GM23338 (cell line): ENCODE measurements around the gene FBXL20. TPM values are rescaled to one million over a fixed set of nuclear protein-coding genes. Genes with fewer than 3 reads are reported as not detected.
A peak's percentile ranks its signal among the peaks of the same experiment; 100 is the strongest.

Experiments used
- ATAC-seq: fragments of 200-7000 bp; cut with Tn5 transposase; 3 replicates; pipeline ENCODE4 v1.9.1; 2020
- DNase-seq: peaks from one replicate; pipeline ENCODE4 v3.0.0-alpha.2; 2015; ENCODE audit warnings: low spot score
- H2AFZ ChIP-seq: fragments of 200-600 bp; sonication (generic); 2 replicates; pipeline ENCODE4 v1.8.0; 2016; ENCODE audit warnings: antibody characterized with exemption, mild to moderate bottlenecking, moderate library complexity
- H3F3A ChIP-seq: fragments of 200-600 bp; sonication (generic); replicated peaks from 2 replicates; pipeline ENCODE4 v1.8.0; 2017; ENCODE audit warnings: antibody characterized with exemption, mixed run types, low read depth
- H3K27ac ChIP-seq: fragments of 200-600 bp; sonication (generic); 2 replicates; pipeline ENCODE4 v1.6.1; 2016; ENCODE audit warnings: low read depth
- H3K27me3 ChIP-seq: fragments of 200-600 bp; sonication (generic); 2 replicates; pipeline ENCODE4 v1.8.0; 2016; ENCODE audit warnings: mild to moderate bottlenecking, mixed run types, moderate library complexity; ENCODE audit not compliant: insufficient read depth
- H3K36me3 ChIP-seq: fragments of 200-600 bp; sonication (generic); 2 replicates; pipeline ENCODE4 v1.8.0; 2016; ENCODE audit warnings: mild to moderate bottlenecking; ENCODE audit not compliant: insufficient read depth
- H3K4me1 ChIP-seq: fragments of 200-600 bp; sonication (generic); 2 replicates; pipeline ENCODE4 v1.8.0; 2016; ENCODE audit warnings: mild to moderate bottlenecking, moderate library complexity; ENCODE audit not compliant: insufficient read depth
- H3K4me2 ChIP-seq: fragments of 200-600 bp; sonication (generic); 2 replicates; pipeline ENCODE4 v1.7.1; 2017; ENCODE audit warnings: mixed run types
- H3K4me3 ChIP-seq: fragments of 200-600 bp; sonication (generic); 2 replicates; pipeline ENCODE4 v1.6.1; 2016; ENCODE audit warnings: mixed run types
- H3K79me2 ChIP-seq: fragments of 200-600 bp; sonication (generic); replicated peaks from 2 replicates; pipeline ENCODE4 v1.8.0; 2017; ENCODE audit warnings: mild to moderate bottlenecking; ENCODE audit not compliant: insufficient read depth
- H3K9me2 ChIP-seq: fragments of 200-600 bp; sonication (generic); 2 replicates; pipeline ENCODE4 v1.8.0; 2017; ENCODE audit not compliant: insufficient read depth
- H4K20me1 ChIP-seq: fragments of 200-600 bp; sonication (generic); replicated peaks from 2 replicates; pipeline ENCODE4 v1.8.0; 2017; ENCODE audit warnings: mild to moderate bottlenecking; ENCODE audit not compliant: insufficient read depth
- H3K27ac Mint-ChIP-seq: 2 replicates; pipeline ENCODE4 v1.8.0; 2020; ENCODE audit warnings: inconsistent platforms, mild to moderate bottlenecking, moderate library complexity, mixed read lengths
- H3K27me3 Mint-ChIP-seq: 3 replicates; pipeline ENCODE4 v1.8.0; 2022; ENCODE audit warnings: low read depth, mild to moderate bottlenecking, moderate library complexity, mixed read lengths, inconsistent platforms; ENCODE audit not compliant: insufficient read depth, poor library complexity
- H3K36me3 Mint-ChIP-seq: 3 replicates; pipeline ENCODE4 v1.8.0; 2021; ENCODE audit warnings: low read depth, mild to moderate bottlenecking, inconsistent platforms, moderate library complexity, mixed read lengths
- H3K4me1 Mint-ChIP-seq: 3 replicates; pipeline ENCODE4 v1.8.0; 2020; ENCODE audit warnings: mild to moderate bottlenecking, inconsistent platforms, mixed read lengths
- H3K4me3 Mint-ChIP-seq: 3 replicates; pipeline ENCODE4 v1.8.0; 2021; ENCODE audit warnings: moderate library complexity, mild to moderate bottlenecking, inconsistent platforms, mixed read lengths
- H3K9me3 Mint-ChIP-seq: 3 replicates; pipeline ENCODE4 v1.8.0; 2020; ENCODE audit warnings: moderate library complexity, mild to moderate bottlenecking, inconsistent platforms, mixed read lengths
- EZH2phosphoT487 ChIP-seq: fragments of 200-600 bp; sonication (generic); IDR thresholded peaks from one replicate; pipeline ENCODE4 v1.8.1; 2018; ENCODE audit warnings: antibody characterized with exemption; ENCODE audit not compliant: unreplicated experiment
- JUNB ChIP-seq: IDR thresholded peaks from one replicate; pipeline ENCODE4 v1.6.1; 2016; ENCODE audit warnings: antibody characterized with exemption; ENCODE audit not compliant: unreplicated experiment
- NANOG ChIP-seq: IDR thresholded peaks from 2 replicates; pipeline ENCODE4 v1.6.1; 2016; ENCODE audit warnings: antibody characterized with exemption, borderline replicate concordance
- POLR2AphosphoS5 ChIP-seq: IDR thresholded peaks from 2 replicates; pipeline ENCODE4 v1.6.1; 2016; ENCODE audit warnings: antibody characterized with exemption, low read depth
- STAT1 ChIP-seq: IDR thresholded peaks from one replicate; pipeline ENCODE4 v1.6.1; 2016; ENCODE audit warnings: antibody characterized with exemption; ENCODE audit not compliant: unreplicated experiment
- ZNF331 ChIP-seq: fragments of 250-450 bp; sonication (Bioruptor Pico); IDR thresholded peaks from 2 replicates; pipeline ENCODE4 v1.5.0; 2020; ENCODE audit warnings: low read depth, mild to moderate bottlenecking, moderate library complexity
- polyA plus RNA-seq: library from polyadenylated mRNA; unstranded; fragments of >200 nt; fragmentation: Nextera tagmentation; extraction: Ambion mirVana; gene quantifications from 2 replicates; pipeline ENCODE4 v1.2.1, GENCODE V29; 2016
- total RNA-seq: library from RNA; depleted of rRNA; stranded (reverse); fragments of >200 nt; shearing (Covaris generic); gene quantifications from 2 replicates; pipeline ENCODE4 v1.2.3, GENCODE V29; 2014
- TF ChIP-seq, protein P1 (sequence below): IDR thresholded peaks from 2 replicates; pipeline ENCODE4 v1.6.1; 2016; ENCODE audit warnings: antibody characterized with exemption
- TF ChIP-seq, protein P2 (sequence below), 2 experiments: fragments of 200-600 bp in 1 of 2; sonication (generic) in 1 of 2; conservative IDR thresholded peaks; 2 replicates each; pipeline versions ENCODE4 v1.5.1 to v1.6.1; 2016 to 2017; ENCODE audit warnings: antibody characterized with exemption in 2 of 2, low read depth in 2 of 2, mild to moderate bottlenecking in 2 of 2, moderate library complexity in 1 of 2

The FBXL20 gene
- total and polyA plus RNA-seq, 2 experiments from 2014 or later = 2.9 to 6.9 TPM

DNA sequence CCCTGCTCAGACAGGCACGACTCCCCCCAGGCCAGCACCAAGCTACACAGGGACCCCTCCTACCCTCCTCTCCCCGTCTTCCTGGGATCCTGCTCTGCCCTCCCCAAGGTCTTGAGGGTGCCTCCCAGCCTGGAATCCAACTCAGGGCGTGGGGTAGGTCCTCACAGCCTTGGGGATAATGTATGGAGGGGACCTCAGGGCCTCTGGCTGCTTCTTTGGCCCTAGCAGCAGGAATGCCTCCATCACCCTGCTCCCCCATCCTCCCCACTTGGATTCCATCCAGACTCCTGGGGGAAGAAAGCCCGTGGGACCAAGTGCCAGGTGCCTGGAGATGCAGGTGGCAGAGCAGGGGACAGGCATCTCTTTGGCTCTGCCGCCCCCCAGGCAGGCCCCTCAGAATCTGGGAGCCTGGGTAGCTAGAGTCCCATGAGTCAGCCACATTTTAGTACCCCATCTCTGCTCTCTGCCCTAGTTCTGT, 164.9 kb downstream of the FBXL20 start:
- H3K36me3 Mint-ChIP-seq = no peaks in the 10 kb centered on the region
- TF ChIP-seq, protein P1, sequence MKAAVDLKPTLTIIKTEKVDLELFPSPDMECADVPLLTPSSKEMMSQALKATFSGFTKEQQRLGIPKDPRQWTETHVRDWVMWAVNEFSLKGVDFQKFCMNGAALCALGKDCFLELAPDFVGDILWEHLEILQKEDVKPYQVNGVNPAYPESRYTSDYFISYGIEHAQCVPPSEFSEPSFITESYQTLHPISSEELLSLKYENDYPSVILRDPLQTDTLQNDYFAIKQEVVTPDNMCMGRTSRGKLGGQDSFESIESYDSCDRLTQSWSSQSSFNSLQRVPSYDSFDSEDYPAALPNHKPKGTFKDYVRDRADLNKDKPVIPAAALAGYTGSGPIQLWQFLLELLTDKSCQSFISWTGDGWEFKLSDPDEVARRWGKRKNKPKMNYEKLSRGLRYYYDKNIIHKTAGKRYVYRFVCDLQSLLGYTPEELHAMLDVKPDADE = no peak
- TF ChIP-seq EZH2phosphoT487 (no peak), NANOG (no peak), ZNF331 (CRISPR knock-in tag) (no peak), POLR2AphosphoS5 (no peak), JUNB (no peak)
- no peaks in the 10 kb centered on the region for H3K9me3 Mint-ChIP-seq
- H2AFZ ChIP-seq = no peak overlapping the region
- no peak overlapping the region for H3K4me2 ChIP-seq
- H3K27ac Mint-ChIP-seq = no peak overlapping the region
- peaks cover 15% of the 10 kb centered on the region for H3K4me1 Mint-ChIP-seq
- H3K27ac ChIP-seq = no peak overlapping the region
- no peaks in the 10 kb centered on the region for H3K9me2 ChIP-seq
- H3K27me3 Mint-ChIP-seq = peaks cover 13% of the 10 kb centered on the region
- DNase-seq (no peak), ATAC-seq (no peak)
- no peaks in the 10 kb centered on the region for H3K79me2 ChIP-seq
- H3K4me3 Mint-ChIP-seq = no peak overlapping the region
- peaks cover 11% of the 10 kb centered on the region; the same call in 1 of the 2 replicates for H3F3A ChIP-seq
- H4K20me1 ChIP-seq = no peaks in the 10 kb centered on the region
- H3K36me3 ChIP-seq = no peaks in the 10 kb centered on the region
- peaks cover 5% of the 10 kb centered on the region for H3K4me1 ChIP-seq
- H3K27me3 ChIP-seq = no peaks in the 10 kb centered on the region
- no peak overlapping the region for H3K4me3 ChIP-seq

DNA sequence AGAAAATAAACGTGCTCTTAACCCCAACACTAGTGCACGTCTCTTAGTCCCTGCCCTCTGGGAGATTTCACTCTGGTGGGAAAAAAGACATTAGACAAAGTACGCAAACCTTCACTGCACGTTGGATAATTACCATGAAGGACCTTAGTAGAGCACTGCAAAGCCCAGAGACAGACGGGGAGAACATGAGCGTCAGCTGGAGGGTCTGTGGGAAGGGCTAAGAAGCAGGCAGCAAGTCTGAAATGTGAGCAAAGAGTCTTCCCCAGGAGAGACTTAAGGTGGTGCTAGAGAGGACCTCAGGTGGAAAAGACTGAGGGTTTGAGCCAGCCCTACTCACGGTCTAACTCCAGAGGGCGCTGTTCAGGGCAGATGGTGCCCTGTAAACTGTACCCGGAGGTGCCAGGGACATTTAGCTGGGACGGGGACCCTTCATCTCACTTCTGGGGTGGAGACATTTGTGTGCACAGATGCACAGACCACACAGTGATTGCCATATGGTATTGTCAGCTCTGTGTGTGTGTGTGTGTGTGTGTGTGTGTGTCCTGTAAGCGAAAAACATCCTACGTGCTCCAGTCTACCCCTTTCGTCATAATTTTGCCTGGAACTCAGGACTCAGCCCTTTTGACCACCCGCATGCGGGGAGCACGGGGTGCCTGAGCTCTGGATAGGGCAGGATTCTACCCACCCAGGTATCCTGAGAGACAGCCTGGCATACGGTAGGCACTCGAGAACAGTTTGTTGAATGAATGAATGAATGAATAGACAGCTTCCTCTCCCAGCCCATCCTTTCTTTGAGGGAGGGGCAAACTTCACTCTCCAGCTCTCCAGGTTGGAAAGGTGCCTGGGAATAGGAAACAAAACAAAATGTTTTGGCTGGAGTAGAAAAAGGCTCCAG, 165.6 kb downstream of the FBXL20 start:
- Mint-ChIP-seq H3K4me3 (no peak overlapping the region), H3K27me3 (peaks cover 13% of the 10 kb centered on the region), H3K4me1 (peaks cover 19% of the 10 kb centered on the region), H3K36me3 (no peaks in the 10 kb centered on the region), H3K27ac (no peak overlapping the region), H3K9me3 (no peaks in the 10 kb centered on the region)
- Histone ChIP-seq H3K27ac (no peak overlapping the region), H3K79me2 (no peaks in the 10 kb centered on the region), H3K36me3 (no peaks in the 10 kb centered on the region), H3F3A (peaks cover 14% of the 10 kb centered on the region; the same call in 1 of the 2 replicates), H3K4me2 (no peak overlapping the region; the same call in 1 of the 2 replicates), H3K4me1 (peaks cover 9% of the 10 kb centered on the region), H3K27me3 (no peaks in the 10 kb centered on the region), H2AFZ (no peak overlapping the region), H4K20me1 (no peaks in the 10 kb centered on the region), H3K9me2 (no peaks in the 10 kb centered on the region), H3K4me3 (no peak overlapping the region)
- no peak for TF ChIP-seq STAT1
- TF ChIP-seq, protein P2, sequence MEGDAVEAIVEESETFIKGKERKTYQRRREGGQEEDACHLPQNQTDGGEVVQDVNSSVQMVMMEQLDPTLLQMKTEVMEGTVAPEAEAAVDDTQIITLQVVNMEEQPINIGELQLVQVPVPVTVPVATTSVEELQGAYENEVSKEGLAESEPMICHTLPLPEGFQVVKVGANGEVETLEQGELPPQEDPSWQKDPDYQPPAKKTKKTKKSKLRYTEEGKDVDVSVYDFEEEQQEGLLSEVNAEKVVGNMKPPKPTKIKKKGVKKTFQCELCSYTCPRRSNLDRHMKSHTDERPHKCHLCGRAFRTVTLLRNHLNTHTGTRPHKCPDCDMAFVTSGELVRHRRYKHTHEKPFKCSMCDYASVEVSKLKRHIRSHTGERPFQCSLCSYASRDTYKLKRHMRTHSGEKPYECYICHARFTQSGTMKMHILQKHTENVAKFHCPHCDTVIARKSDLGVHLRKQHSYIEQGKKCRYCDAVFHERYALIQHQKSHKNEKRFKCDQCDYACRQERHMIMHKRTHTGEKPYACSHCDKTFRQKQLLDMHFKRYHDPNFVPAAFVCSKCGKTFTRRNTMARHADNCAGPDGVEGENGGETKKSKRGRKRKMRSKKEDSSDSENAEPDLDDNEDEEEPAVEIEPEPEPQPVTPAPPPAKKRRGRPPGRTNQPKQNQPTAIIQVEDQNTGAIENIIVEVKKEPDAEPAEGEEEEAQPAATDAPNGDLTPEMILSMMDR (conservative IDR thresholded peaks at IDR 0.05; ENCODE audit: low read depth in 2 of 2) = peak; percentile 93 to 99
- DNase-seq = peak; percentile 96
- ATAC-seq = peak; percentile 79
